Testis (tissue), 2 donors: ENCODE data around the gene ZBTB2.

Source experiments
- POLR2A ChIP-seq: fragments of 450-650 bp; IDR thresholded peaks from one replicate; pipeline ENCODE4 v1.6.1; 2017; ENCODE audit warnings: antibody characterized with exemption, mild to moderate bottlenecking, moderate library complexity
- TF ChIP-seq, protein P1 (sequence below), 3 experiments: fragments of 450-650 bp in 2 of 3; fragments of 200-600 bp in 1 of 3; sonication (generic) in 1 of 3; IDR thresholded peaks; one replicate each; pipeline ENCODE4 v1.5.1; 2016 to 2019; ENCODE audit warnings: antibody characterized with exemption in 3 of 3, mild to moderate bottlenecking in 2 of 3, moderate library complexity in 1 of 3

DNA sequence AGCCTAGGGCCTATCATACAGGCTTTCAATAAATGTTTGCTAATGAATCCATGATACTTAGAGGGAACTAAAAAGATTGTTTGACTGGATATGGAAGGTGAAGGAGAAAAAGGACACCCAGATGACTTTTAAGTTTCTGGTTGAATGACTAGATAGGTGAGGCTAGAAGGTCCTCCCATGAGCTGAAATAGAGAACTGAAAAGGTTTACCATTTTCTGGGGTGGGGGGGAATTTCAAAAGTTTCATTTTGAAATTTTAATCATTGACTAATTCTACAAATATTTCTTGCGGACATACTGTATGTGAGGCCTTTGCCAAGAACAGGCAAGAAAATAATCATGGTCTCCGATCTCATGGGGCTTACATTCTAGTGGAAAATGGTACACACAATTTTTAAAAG is 17.9 kb upstream of the ZBTB2 start:
- no peak for TF ChIP-seq POLR2A
- TF ChIP-seq, protein P1, sequence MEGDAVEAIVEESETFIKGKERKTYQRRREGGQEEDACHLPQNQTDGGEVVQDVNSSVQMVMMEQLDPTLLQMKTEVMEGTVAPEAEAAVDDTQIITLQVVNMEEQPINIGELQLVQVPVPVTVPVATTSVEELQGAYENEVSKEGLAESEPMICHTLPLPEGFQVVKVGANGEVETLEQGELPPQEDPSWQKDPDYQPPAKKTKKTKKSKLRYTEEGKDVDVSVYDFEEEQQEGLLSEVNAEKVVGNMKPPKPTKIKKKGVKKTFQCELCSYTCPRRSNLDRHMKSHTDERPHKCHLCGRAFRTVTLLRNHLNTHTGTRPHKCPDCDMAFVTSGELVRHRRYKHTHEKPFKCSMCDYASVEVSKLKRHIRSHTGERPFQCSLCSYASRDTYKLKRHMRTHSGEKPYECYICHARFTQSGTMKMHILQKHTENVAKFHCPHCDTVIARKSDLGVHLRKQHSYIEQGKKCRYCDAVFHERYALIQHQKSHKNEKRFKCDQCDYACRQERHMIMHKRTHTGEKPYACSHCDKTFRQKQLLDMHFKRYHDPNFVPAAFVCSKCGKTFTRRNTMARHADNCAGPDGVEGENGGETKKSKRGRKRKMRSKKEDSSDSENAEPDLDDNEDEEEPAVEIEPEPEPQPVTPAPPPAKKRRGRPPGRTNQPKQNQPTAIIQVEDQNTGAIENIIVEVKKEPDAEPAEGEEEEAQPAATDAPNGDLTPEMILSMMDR (IDR thresholded peaks at IDR 0.05) = no peak
